Loucy (cell line): ENCODE data around the gene DHX34.

ENCODE experiments used
- H2AFZ ChIP-seq: fragments of 200-600 bp; sonication (generic); 2 replicates; pipeline ENCODE4 v1.6.0; 2016; ENCODE audit warnings: antibody characterized with exemption, mild to moderate bottlenecking, low read length, moderate library complexity
- H3F3A ChIP-seq: fragments of 200-600 bp; 2 replicates; pipeline ENCODE4 v1.6.0; 2016; ENCODE audit warnings: antibody characterized with exemption, low read depth, mild to moderate bottlenecking
- H3K27me3 ChIP-seq: fragments of 200-600 bp; sonication (generic); 2 replicates; pipeline ENCODE4 v1.6.1; 2014; ENCODE audit warnings: low read length, mild to moderate bottlenecking; ENCODE audit not compliant: insufficient read depth, poor library complexity, severe bottlenecking
- H3K36me3 ChIP-seq: fragments of 200-600 bp; sonication (generic); 2 replicates; pipeline ENCODE4 v1.6.1; 2016; ENCODE audit warnings: low read length; ENCODE audit not compliant: insufficient read depth
- H3K4me1 ChIP-seq: fragments of 200-600 bp; sonication (generic); 2 replicates; pipeline ENCODE4 v1.5.1; 2014; ENCODE audit warnings: low read length, mild to moderate bottlenecking; ENCODE audit not compliant: insufficient read depth, poor library complexity, severe bottlenecking
- H3K4me2 ChIP-seq: fragments of 200-600 bp; sonication (generic); 2 replicates; pipeline ENCODE4 v1.6.0; 2014; ENCODE audit warnings: antibody characterized with exemption, low read length, low read depth, mild to moderate bottlenecking; ENCODE audit not compliant: poor library complexity, severe bottlenecking
- H3K4me3 ChIP-seq: fragments of 200-600 bp; sonication (generic); 2 replicates; pipeline ENCODE4 v1.5.1; 2014; ENCODE audit warnings: low read length, mild to moderate bottlenecking, mixed read lengths; ENCODE audit not compliant: poor library complexity, severe bottlenecking
- H3K79me2 ChIP-seq: fragments of 200-600 bp; sonication (generic); 2 replicates; pipeline ENCODE4 v1.6.1; 2014; ENCODE audit warnings: low read length; ENCODE audit not compliant: insufficient read depth
- H3K9ac ChIP-seq: fragments of 200-600 bp; sonication (generic); 2 replicates; pipeline ENCODE4 v1.6.0; 2014; ENCODE audit warnings: mild to moderate bottlenecking, low read depth, low read length, moderate library complexity; ENCODE audit not compliant: poor library complexity, severe bottlenecking
- H3K9me2 ChIP-seq: fragments of 200-600 bp; sonication (generic); replicated peaks from 2 replicates; pipeline ENCODE4 v1.6.1; 2016; ENCODE audit warnings: low read depth, low read length, mixed read lengths
- H3K9me3 ChIP-seq: fragments of 200-600 bp; sonication (generic); 2 replicates; pipeline ENCODE4 v1.6.1; 2014; ENCODE audit warnings: mild to moderate bottlenecking, antibody characterized with exemption, low read length, low read depth; ENCODE audit not compliant: insufficient read depth
- H4K20me1 ChIP-seq: fragments of 200-600 bp; sonication (generic); 2 replicates; pipeline ENCODE4 v1.6.0; 2014; ENCODE audit warnings: antibody characterized with exemption, low read length, mild to moderate bottlenecking; ENCODE audit not compliant: insufficient read depth, poor library complexity, severe bottlenecking
- CTCF ChIP-seq: fragments of 200-600 bp; sonication (generic); conservative IDR thresholded peaks from 2 replicates; pipeline ENCODE4 v1.5.1; 2014; ENCODE audit warnings: mild to moderate bottlenecking, antibody characterized with exemption, low read length
- EZH2phosphoT487 ChIP-seq: fragments of 200-600 bp; IDR thresholded peaks from 2 replicates; pipeline ENCODE4 v1.6.1; 2018; ENCODE audit warnings: antibody characterized with exemption, mild to moderate bottlenecking, moderate library complexity, borderline replicate concordance

The DHX34 gene

GRCh38 chr19:47416643-47416985, 67.5 kb downstream of the DHX34 start:
- TF ChIP-seq CTCF (no peak), EZH2phosphoT487 (no peak)
- no peaks in the 10 kb centered on the region for H3K27me3 ChIP-seq
- no peak overlapping the region for H3K4me2 ChIP-seq

GRCh38 chr19:47417107-47417745, 68.1 kb downstream of the DHX34 start:
- H3K4me3 ChIP-seq = no peak overlapping the region
- H3K4me1 ChIP-seq = no peaks in the 10 kb centered on the region

More at GRCh38 chr19:47416643-47416985, 67.5 kb downstream of the DHX34 start:
- Histone ChIP-seq H3F3A (no peaks in the 10 kb centered on the region), H3K4me1 (no peaks in the 10 kb centered on the region), H3K79me2 (no peaks in the 10 kb centered on the region), H3K9me2 (no peaks in the 10 kb centered on the region), H3K4me3 (no peak overlapping the region), H3K36me3 (no peaks in the 10 kb centered on the region), H3K9me3 (no peaks in the 10 kb centered on the region), H2AFZ (no peak overlapping the region), H4K20me1 (no peaks in the 10 kb centered on the region), H3K9ac (no peak overlapping the region)

GRCh38 chr19:47417746-47418691, 68.9 kb downstream of the DHX34 start:
- Histone ChIP-seq H3K9me2 (no peaks in the 10 kb centered on the region), H3K27me3 (peaks cover 8% of the 10 kb centered on the region), H3K79me2 (no peaks in the 10 kb centered on the region), H2AFZ (no peak overlapping the region), H3K4me2 (no peak overlapping the region), H3K4me1 (no peaks in the 10 kb centered on the region), H3K36me3 (no peaks in the 10 kb centered on the region), H3K9ac (no peak overlapping the region), H3K4me3 (no peak overlapping the region), H3F3A (no peaks in the 10 kb centered on the region), H3K9me3 (no peaks in the 10 kb centered on the region), H4K20me1 (no peaks in the 10 kb centered on the region)
- no peak for TF ChIP-seq CTCF
- TF ChIP-seq EZH2phosphoT487 = no peak

More at GRCh38 chr19:47417107-47417745, 68.1 kb downstream of the DHX34 start:
- H3K79me2 ChIP-seq = no peaks in the 10 kb centered on the region
- no peak overlapping the region for H3K4me2 ChIP-seq
- no peaks in the 10 kb centered on the region for H3K36me3 ChIP-seq
- no peaks in the 10 kb centered on the region for H3F3A ChIP-seq
- no peaks in the 10 kb centered on the region for H3K9me2 ChIP-seq
- H3K27me3 ChIP-seq = no peaks in the 10 kb centered on the region
- no peak for TF ChIP-seq CTCF
- TF ChIP-seq EZH2phosphoT487 = no peak
- no peak overlapping the region for H2AFZ ChIP-seq
- no peaks in the 10 kb centered on the region for H3K9me3 ChIP-seq
- no peaks in the 10 kb centered on the region for H4K20me1 ChIP-seq
- no peak overlapping the region for H3K9ac ChIP-seq
